ENCODE measurements around the gene L3MBTL4.
"Not testable (repeated sequence)": the region's sequence is repeated elsewhere in the genome, so short reads cannot be mapped to it uniquely, and the experiment has no call there.

GRCh38 chr18:6259324-6259723 is 155.4 kb downstream of the L3MBTL4 start:
- TF ChIP-seq CTCF, POLR2A (IDR thresholded peaks at IDR 0.05): not testable (repeated sequence)
